Stomach (tissue), 4 donors: ENCODE measurements around the gene CDCA4.

ENCODE experiments used
- CTCF ChIP-seq, 7 experiments: fragments of 450-650 bp in 4 of 7; fragments of 200-600 bp in 3 of 7; sonication (generic) in 3 of 7; IDR thresholded peaks; one replicate each; pipeline ENCODE4 v1.5.1; 2016 to 2019; ENCODE audit warnings: antibody characterized with exemption in 7 of 7, control low read depth in 2 of 7, mild to moderate bottlenecking in 1 of 7
- POLR2A ChIP-seq, 4 donors: fragments of 450-650 bp; IDR thresholded peaks; one replicate each; pipeline ENCODE4 v1.6.1; 2016; ENCODE audit warnings: antibody characterized with exemption in 4 of 4, control low read depth in 2 of 4, mild to moderate bottlenecking in 1 of 4, moderate library complexity in 1 of 4
- POLR2AphosphoS5 ChIP-seq, 3 donors: sonication (generic); formaldehyde crosslinking; IDR thresholded peaks; one replicate each; pipeline ENCODE4 v1.6.1; 2016; ENCODE audit warnings: antibody characterized with exemption in 3 of 3

GRCh38 chr14:104978746-104979691 is 41.9 kb downstream of the CDCA4 start:
- TF ChIP-seq POLR2AphosphoS5 (IDR thresholded peaks at IDR 0.05) (no peak), CTCF (IDR thresholded peaks at IDR 0.05) (no peak), POLR2A (IDR thresholded peaks at IDR 0.05) (no peak)
